OCI-LY1 (cell line): ENCODE measurements around the gene SEPTIN2.

Source experiments
- H2AFZ ChIP-seq: fragments of 200-600 bp; sonication (generic), shearing (Covaris generic); 2 replicates; pipeline ENCODE4 v1.6.0; 2014; ENCODE audit warnings: antibody characterized with exemption, mild to moderate bottlenecking, low read length
- H3F3A ChIP-seq: fragments of 200-600 bp; sonication (generic), shearing (Covaris generic); 2 replicates; pipeline ENCODE4 v1.6.0; 2014; ENCODE audit warnings: mild to moderate bottlenecking, antibody characterized with exemption, low read length, moderate library complexity; ENCODE audit not compliant: insufficient read depth
- H3K27ac ChIP-seq: fragments of 200-600 bp; sonication (generic); 2 replicates; pipeline ENCODE4 v1.5.1; 2014; ENCODE audit warnings: low read length, mixed run types, mild to moderate bottlenecking, low read depth; ENCODE audit not compliant: poor library complexity, severe bottlenecking
- H3K27me3 ChIP-seq: fragments of 200-600 bp; sonication (generic); 2 replicates; pipeline ENCODE4 v1.6.0; 2014; ENCODE audit warnings: antibody characterized with exemption, mild to moderate bottlenecking, low read length, moderate library complexity; ENCODE audit not compliant: insufficient read depth
- H3K36me3 ChIP-seq: fragments of 200-600 bp; sonication (generic); 2 replicates; pipeline ENCODE4 v1.6.1; 2014; ENCODE audit warnings: mild to moderate bottlenecking, antibody characterized with exemption, low read length, moderate library complexity, mixed read lengths; ENCODE audit not compliant: insufficient read depth
- H3K4me1 ChIP-seq: fragments of 200-600 bp; sonication (generic); 2 replicates; pipeline ENCODE4 v1.5.1; 2014; ENCODE audit warnings: mild to moderate bottlenecking, low read length, moderate library complexity; ENCODE audit not compliant: insufficient read depth, severe bottlenecking
- H3K4me2 ChIP-seq: fragments of 200-600 bp; sonication (generic), shearing (Covaris generic); 2 replicates; pipeline ENCODE4 v1.6.1; 2014; ENCODE audit warnings: low read length
- H3K4me3 ChIP-seq: fragments of 200-600 bp; sonication (generic); 2 replicates; pipeline ENCODE4 v1.5.1; 2014; ENCODE audit warnings: low read length, low read depth, mild to moderate bottlenecking, mixed read lengths; ENCODE audit not compliant: poor library complexity, severe bottlenecking
- H3K79me2 ChIP-seq: fragments of 200-600 bp; shearing (Covaris generic); 2 replicates; pipeline ENCODE4 v1.6.1; 2016; ENCODE audit warnings: mixed run types, low read length, mixed read lengths; ENCODE audit not compliant: insufficient read depth
- H3K9ac ChIP-seq: fragments of 200-600 bp; sonication (generic), shearing (Covaris generic); 2 replicates; pipeline ENCODE4 v1.6.1; 2014; ENCODE audit warnings: mild to moderate bottlenecking, low read length, mixed read lengths
- H3K9me2 ChIP-seq: fragments of 200-600 bp; sonication (generic), shearing (Covaris generic); 2 replicates; pipeline ENCODE4 v1.6.1; 2014; ENCODE audit warnings: low read depth, mild to moderate bottlenecking, low read length, mixed read lengths
- H3K9me3 ChIP-seq: fragments of 200-600 bp; shearing (Covaris generic); 2 replicates; pipeline ENCODE4 v1.6.1; 2014; ENCODE audit warnings: low read length, mixed read lengths
- H4K20me1 ChIP-seq: fragments of 200-600 bp; sonication (generic), shearing (Covaris generic); 2 replicates; pipeline ENCODE4 v1.6.0; 2016; ENCODE audit warnings: mild to moderate bottlenecking, low read length; ENCODE audit not compliant: insufficient read depth
- EZH2 ChIP-seq: fragments of 200-600 bp; sonication (generic), shearing (Covaris generic); IDR thresholded peaks from 2 replicates; pipeline ENCODE4 v1.8.0; 2017; ENCODE audit warnings: borderline replicate concordance, mixed run types, mild to moderate bottlenecking, antibody characterized with exemption, low read length, moderate library complexity, mixed read lengths
- TF ChIP-seq, protein P1 (sequence below): fragments of 200-600 bp; sonication (generic), shearing (Covaris generic); IDR thresholded peaks from 2 replicates; pipeline ENCODE4 v1.5.1; 2017; ENCODE audit warnings: mild to moderate bottlenecking, antibody characterized with exemption, low read length, moderate library complexity, mixed read lengths

The SEPTIN2 gene

DNA sequence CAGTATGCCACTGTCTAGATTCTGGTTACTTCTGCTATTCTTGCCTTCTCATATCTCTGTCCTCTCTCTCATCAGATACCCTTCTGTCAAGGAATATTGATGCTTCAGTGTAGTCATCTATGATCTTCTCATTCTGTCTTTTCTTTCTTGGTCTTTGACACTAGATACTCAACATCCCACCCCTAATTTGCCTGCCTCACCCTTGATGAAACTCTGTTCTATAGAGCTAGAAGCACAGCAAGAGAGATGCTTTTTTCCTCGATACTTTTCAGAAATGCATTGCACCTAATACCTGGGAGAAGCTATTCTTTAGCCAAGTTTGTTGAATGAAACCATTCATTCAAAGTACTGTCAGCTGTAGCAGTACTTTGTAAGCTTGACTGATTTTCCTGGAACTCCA is 9.5 kb downstream of the SEPTIN2 start:
- Histone ChIP-seq H3K4me2 (peak overlapping the region; percentile 50; the same call in 1 of the 2 replicates), H3F3A (no peaks in the 10 kb centered on the region; the same call in 1 of the 2 replicates), H3K36me3 (peaks cover 77% of the 10 kb centered on the region), H2AFZ (no peak overlapping the region), H3K4me3 (no peak overlapping the region), H3K79me2 (peaks cover 60% of the 10 kb centered on the region), H4K20me1 (no peaks in the 10 kb centered on the region), H3K9me3 (no peaks in the 10 kb centered on the region), H3K9me2 (no peaks in the 10 kb centered on the region), H3K9ac (no peak overlapping the region), H3K27ac (peak overlapping the region; percentile 81), H3K27me3 (no peaks in the 10 kb centered on the region), H3K4me1 (peaks cover 50% of the 10 kb centered on the region)
- TF ChIP-seq EZH2 = no peak
- TF ChIP-seq, protein P1, sequence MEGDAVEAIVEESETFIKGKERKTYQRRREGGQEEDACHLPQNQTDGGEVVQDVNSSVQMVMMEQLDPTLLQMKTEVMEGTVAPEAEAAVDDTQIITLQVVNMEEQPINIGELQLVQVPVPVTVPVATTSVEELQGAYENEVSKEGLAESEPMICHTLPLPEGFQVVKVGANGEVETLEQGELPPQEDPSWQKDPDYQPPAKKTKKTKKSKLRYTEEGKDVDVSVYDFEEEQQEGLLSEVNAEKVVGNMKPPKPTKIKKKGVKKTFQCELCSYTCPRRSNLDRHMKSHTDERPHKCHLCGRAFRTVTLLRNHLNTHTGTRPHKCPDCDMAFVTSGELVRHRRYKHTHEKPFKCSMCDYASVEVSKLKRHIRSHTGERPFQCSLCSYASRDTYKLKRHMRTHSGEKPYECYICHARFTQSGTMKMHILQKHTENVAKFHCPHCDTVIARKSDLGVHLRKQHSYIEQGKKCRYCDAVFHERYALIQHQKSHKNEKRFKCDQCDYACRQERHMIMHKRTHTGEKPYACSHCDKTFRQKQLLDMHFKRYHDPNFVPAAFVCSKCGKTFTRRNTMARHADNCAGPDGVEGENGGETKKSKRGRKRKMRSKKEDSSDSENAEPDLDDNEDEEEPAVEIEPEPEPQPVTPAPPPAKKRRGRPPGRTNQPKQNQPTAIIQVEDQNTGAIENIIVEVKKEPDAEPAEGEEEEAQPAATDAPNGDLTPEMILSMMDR = no peak

DNA sequence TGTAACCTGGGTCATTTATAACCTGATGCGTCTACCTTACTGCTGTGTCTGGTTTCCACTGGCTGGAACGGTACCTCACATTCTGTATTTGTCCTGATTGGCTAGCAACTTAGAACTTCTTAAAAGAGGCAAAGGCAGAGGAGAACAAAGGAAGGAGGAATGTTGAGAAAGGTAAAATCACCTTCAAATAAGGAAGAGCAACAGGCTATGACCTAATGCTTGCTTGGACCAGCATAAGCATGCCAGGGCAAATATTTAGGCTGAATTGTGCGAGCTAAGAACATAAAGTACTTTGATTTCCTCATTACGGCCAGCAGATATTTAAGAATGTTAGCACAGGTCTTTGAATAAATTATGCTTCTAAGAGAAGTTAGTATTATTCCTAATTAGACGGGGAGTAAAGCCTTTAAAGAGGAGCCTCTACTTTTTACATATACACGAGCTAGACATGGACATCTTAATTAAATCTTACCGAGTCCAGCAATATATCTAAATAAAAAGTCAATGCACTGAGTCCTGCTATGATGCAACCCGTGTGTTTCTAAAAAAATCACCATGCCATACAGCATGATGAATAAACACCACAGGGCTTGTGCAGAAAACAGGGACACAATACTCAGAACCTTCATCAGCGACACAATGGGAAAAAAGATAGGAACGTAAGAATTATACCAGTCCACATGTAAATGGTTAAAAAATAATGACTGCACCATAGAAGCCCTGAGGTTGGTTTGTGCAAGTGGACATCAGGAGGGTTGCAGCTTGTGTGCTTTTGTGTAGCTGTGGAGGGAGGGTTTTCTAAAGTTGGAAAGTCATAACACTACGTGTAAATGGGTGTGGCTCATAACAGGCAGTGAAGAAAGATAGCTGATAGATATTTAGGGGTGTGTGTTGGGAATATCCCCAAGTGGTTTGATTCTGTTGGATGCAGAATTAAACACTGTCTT is 14.2 kb downstream of the SEPTIN2 start:
- H3K4me2 ChIP-seq = no peak overlapping the region
- H4K20me1 ChIP-seq = no peaks in the 10 kb centered on the region
- no peaks in the 10 kb centered on the region for H3K9me3 ChIP-seq
- H3K27ac ChIP-seq = no peak overlapping the region
- no peaks in the 10 kb centered on the region for H3K27me3 ChIP-seq
- H3K4me3 ChIP-seq = no peak overlapping the region
- H3K9me2 ChIP-seq = no peaks in the 10 kb centered on the region
- TF ChIP-seq, protein P1 = no peak
- no peak for TF ChIP-seq EZH2
- peaks cover 14% of the 10 kb centered on the region for H3K79me2 ChIP-seq
- H3K4me1 ChIP-seq = peaks cover 8% of the 10 kb centered on the region
- no peaks in the 10 kb centered on the region for H3F3A ChIP-seq
- H3K36me3 ChIP-seq = peaks cover 95% of the 10 kb centered on the region
- H3K9ac ChIP-seq = no peak overlapping the region
- no peak overlapping the region for H2AFZ ChIP-seq

DNA sequence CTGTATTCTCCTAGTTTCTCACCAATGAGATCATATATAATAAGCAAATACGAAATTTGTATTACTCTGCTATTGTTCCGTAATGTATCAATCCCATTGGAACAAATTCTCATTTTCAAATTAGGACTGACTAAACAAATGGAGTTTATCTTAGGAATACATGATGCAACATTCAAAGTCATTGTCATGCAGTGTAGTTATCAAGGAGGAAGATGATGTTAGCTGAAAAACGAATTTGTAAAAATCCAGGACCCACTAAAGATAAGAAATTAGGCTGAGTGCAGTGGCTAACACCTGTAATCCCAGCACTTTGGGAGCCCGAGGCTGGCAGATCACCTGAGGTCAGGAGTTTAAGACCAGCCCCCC is 14.9 kb downstream of the SEPTIN2 start:
- no peak overlapping the region for H3K27ac ChIP-seq
- no peak overlapping the region for H3K4me2 ChIP-seq
- no peaks in the 10 kb centered on the region for H3K9me3 ChIP-seq
- no peaks in the 10 kb centered on the region for H3K27me3 ChIP-seq
- H3K4me3 ChIP-seq = no peak overlapping the region
- no peak overlapping the region for H2AFZ ChIP-seq
- peaks cover 7% of the 10 kb centered on the region for H3K79me2 ChIP-seq
- no peak for TF ChIP-seq EZH2
- TF ChIP-seq, protein P1 = no peak
- peaks cover 95% of the 10 kb centered on the region for H3K36me3 ChIP-seq
- H4K20me1 ChIP-seq = 0 out of 2 replicates have a peak, but pooled peaks cover under 1% of the 10 kb centered on the region
- peaks cover 10% of the 10 kb centered on the region for H3K4me1 ChIP-seq
- no peak overlapping the region for H3K9ac ChIP-seq
- H3K9me2 ChIP-seq = no peaks in the 10 kb centered on the region
- no peaks in the 10 kb centered on the region for H3F3A ChIP-seq
